SH-SY5Y (cell line): ENCODE measurements around the gene IBA57.

Experiments used
- GATA2 ChIP-seq: IDR thresholded peaks from 2 replicates; pipeline ENCODE4 v1.6.1; 2011; ENCODE audit warnings: mild to moderate bottlenecking, low read depth, low read length
- GATA3 ChIP-seq: IDR thresholded peaks from 2 replicates; pipeline ENCODE4 v1.6.1; 2011; ENCODE audit warnings: low read depth, mild to moderate bottlenecking, low read length, moderate library complexity

GRCh38 chr1:228217551-228218344, 52.1 kb downstream of the IBA57 start:
- TF ChIP-seq GATA3 (no peak), GATA2 (no peak)
